Karpas-422 (cell line): ENCODE results near the gene BAX. TPM values are rescaled to one million over a fixed set of nuclear protein-coding genes. Genes with fewer than 3 reads are reported as not detected.
"Not testable (repeated sequence)": the region's sequence is repeated elsewhere in the genome, so short reads cannot be mapped to it uniquely, and the experiment has no call there.

Experiments used
- DNase-seq: peaks from one replicate; pipeline ENCODE4 v3.0.0-alpha.2; 2015
- H2AFZ ChIP-seq: fragments of 200-600 bp; sonication (generic); 2 replicates; pipeline ENCODE4 v1.6.1; 2014; ENCODE audit warnings: antibody characterized with exemption, low read length, mixed read lengths
- H3K27ac ChIP-seq: fragments of 200-600 bp; sonication (generic); 2 replicates; pipeline ENCODE4 v1.5.1; 2014; ENCODE audit warnings: mild to moderate bottlenecking, low read length, moderate library complexity
- H3K27me3 ChIP-seq: fragments of 200-600 bp; sonication (generic); 2 replicates; pipeline ENCODE4 v1.6.1; 2014; ENCODE audit warnings: low read length, mixed read lengths
- H3K36me3 ChIP-seq: fragments of 200-600 bp; sonication (generic); 2 replicates; pipeline ENCODE4 v1.6.1; 2014; ENCODE audit warnings: low read length, mixed read lengths; ENCODE audit not compliant: insufficient read depth
- H3K4me1 ChIP-seq: fragments of 200-600 bp; sonication (generic); 2 replicates; pipeline ENCODE4 v1.6.1; 2014; ENCODE audit warnings: mild to moderate bottlenecking, low read length, mixed read lengths
- H3K4me2 ChIP-seq: fragments of 200-600 bp; sonication (generic); 2 replicates; pipeline ENCODE4 v1.6.1; 2014; ENCODE audit warnings: low read length, low read depth, mild to moderate bottlenecking; ENCODE audit not compliant: poor library complexity, severe bottlenecking
- H3K4me3 ChIP-seq: fragments of 200-600 bp; sonication (generic); 2 replicates; pipeline ENCODE4 v1.5.1; 2014; ENCODE audit warnings: mild to moderate bottlenecking, antibody characterized with exemption, low read length, mixed read lengths
- H3K79me2 ChIP-seq: fragments of 200-600 bp; sonication (generic); 2 replicates; pipeline ENCODE4 v1.6.1; 2014; ENCODE audit warnings: mild to moderate bottlenecking, low read length, mixed read lengths
- H3K9ac ChIP-seq: fragments of 200-600 bp; sonication (generic); 2 replicates; pipeline ENCODE4 v1.6.0; 2014; ENCODE audit warnings: low read length
- H3K9me2 ChIP-seq: fragments of 200-600 bp; sonication (generic), shearing (Covaris generic); replicated peaks from 2 replicates; pipeline ENCODE4 v1.6.0; 2014; ENCODE audit warnings: mild to moderate bottlenecking, low read length, moderate library complexity; ENCODE audit not compliant: insufficient read depth
- H3K9me3 ChIP-seq: fragments of 300-700, 200-600 bp; sonication (generic); 2 replicates; pipeline ENCODE4 v1.6.1; 2014; ENCODE audit warnings: low read length, mixed read lengths
- H4K20me1 ChIP-seq: fragments of 200-600 bp; sonication (generic); 2 replicates; pipeline ENCODE4 v1.6.1; 2014; ENCODE audit warnings: mild to moderate bottlenecking, antibody characterized with exemption, low read length, low read depth; ENCODE audit not compliant: insufficient read depth
- total RNA-seq: library from RNA; depleted of rRNA; stranded (reverse); fragments of >200 nt; shearing (Covaris generic); gene quantifications from 2 replicates; pipeline ENCODE4 v1.2.3, GENCODE V29; 2014; ENCODE audit warnings: low replicate concordance

The BAX gene
- total RNA-seq, 1 experiment from 2014 or later: 93.8 TPM

- not testable (repeated sequence) for H3K4me2 ChIP-seq, H3K9me2 ChIP-seq, DNase-seq, H3K9me3 ChIP-seq, H3K4me3 ChIP-seq, H2AFZ ChIP-seq, H3K36me3 ChIP-seq, H4K20me1 ChIP-seq, H3K27me3 ChIP-seq, H3K9ac ChIP-seq, H3K27ac ChIP-seq, H3K4me1 ChIP-seq, H3K79me2 ChIP-seq
Observed at GRCh38 chr19:48925890-48926289, 28.8 kb upstream of the BAX start.

- Histone ChIP-seq H4K20me1 (no peaks in the 10 kb centered on the region), H3K9ac (no peak overlapping the region), H3K27ac (no peak overlapping the region), H3K4me2 (no peak overlapping the region), H3K36me3 (no peaks in the 10 kb centered on the region), H2AFZ (no peak overlapping the region), H3K4me1 (no peaks in the 10 kb centered on the region), H3K4me3 (no peak overlapping the region), H3K27me3 (no peaks in the 10 kb centered on the region), H3K79me2 (no peaks in the 10 kb centered on the region), H3K9me3 (no peaks in the 10 kb centered on the region), H3K9me2 (no peaks in the 10 kb centered on the region)
- DNase-seq: no peak
Observed at GRCh38 chr19:48926909-48927308, 27.8 kb upstream of the BAX start.

GRCh38 chr19:48927692-48928091, 27.0 kb upstream of the BAX start:
- H3K27ac ChIP-seq, H3K9ac ChIP-seq, H3K9me3 ChIP-seq, H3K36me3 ChIP-seq, H3K27me3 ChIP-seq, H3K4me1 ChIP-seq, H3K79me2 ChIP-seq, H4K20me1 ChIP-seq, H3K4me2 ChIP-seq, H3K4me3 ChIP-seq, DNase-seq, H2AFZ ChIP-seq, H3K9me2 ChIP-seq: not testable (repeated sequence)

GRCh38 chr19:48928164-48929025, 26.3 kb upstream of the BAX start:
- peak; percentile 69 for DNase-seq
- no peaks in the 10 kb centered on the region for H3K27me3 ChIP-seq
- no peak overlapping the region for H3K27ac ChIP-seq
- H2AFZ ChIP-seq: no peak overlapping the region
- no peaks in the 10 kb centered on the region for H3K36me3 ChIP-seq
- H3K9ac ChIP-seq: no peak overlapping the region
- H4K20me1 ChIP-seq: no peaks in the 10 kb centered on the region
- no peak overlapping the region for H3K4me3 ChIP-seq
- no peaks in the 10 kb centered on the region for H3K9me2 ChIP-seq
- no peaks in the 10 kb centered on the region for H3K9me3 ChIP-seq
- H3K79me2 ChIP-seq: no peaks in the 10 kb centered on the region
- H3K4me1 ChIP-seq: peaks cover 6% of the 10 kb centered on the region
- no peak overlapping the region for H3K4me2 ChIP-seq

- no peak within 1 kb of the TSS for H3K27ac ChIP-seq
- H4K20me1 ChIP-seq: no peaks in the 10 kb centered on the region
- no peaks in the 10 kb centered on the region for H3K79me2 ChIP-seq
- no peaks in the 10 kb centered on the region for H3K9me3 ChIP-seq
- H3K9me2 ChIP-seq: no peaks in the 10 kb centered on the region
- H3K9ac ChIP-seq: peak within 1 kb of the TSS; percentile 56
- DNase-seq: peak; percentile 96
- peak within 1 kb of the TSS; percentile 69 for H3K4me2 ChIP-seq
- H2AFZ ChIP-seq: peak within 1 kb of the TSS; percentile 76; the same call in 1 of the 2 replicates
- no peaks in the 10 kb centered on the region for H3K27me3 ChIP-seq
- H3K36me3 ChIP-seq: no peaks in the 10 kb centered on the region
- peak within 1 kb of the TSS; percentile 60 for H3K4me3 ChIP-seq
- H3K4me1 ChIP-seq: peaks cover 12% of the 10 kb centered on the region
Observed at GRCh38 chr19:48933382-48933932, 21.2 kb upstream of the BAX start, which contains the start of gene DHDH. Gene DHDH, plus strand, starts transcription at chr19:48933699. Its CDS starts 23 bp downstream, at chr19:48933722.

- no peaks in the 10 kb centered on the region for H3K27me3 ChIP-seq
- H3K4me3 ChIP-seq: no peak overlapping the region
- H3K4me2 ChIP-seq: no peak overlapping the region
- no peaks in the 10 kb centered on the region for H3K79me2 ChIP-seq
- H4K20me1 ChIP-seq: no peaks in the 10 kb centered on the region
- H3K4me1 ChIP-seq: peaks cover 12% of the 10 kb centered on the region
- H3K36me3 ChIP-seq: no peaks in the 10 kb centered on the region
- peak; percentile 36 for DNase-seq
- no peaks in the 10 kb centered on the region for H3K9me3 ChIP-seq
- H3K9me2 ChIP-seq: no peaks in the 10 kb centered on the region
- H2AFZ ChIP-seq: no peak overlapping the region
- no peak overlapping the region for H3K27ac ChIP-seq
- no peak overlapping the region for H3K9ac ChIP-seq
Observed at GRCh38 chr19:48934837-48935236, 19.8 kb upstream of the BAX start.

GRCh38 chr19:48935864-48936263, 18.8 kb upstream of the BAX start:
- H3K9me3 ChIP-seq: peaks cover 3% of the 10 kb centered on the region; the same call in 1 of the 2 replicates
- peaks cover 12% of the 10 kb centered on the region for H3K4me1 ChIP-seq
- no peak overlapping the region for H3K27ac ChIP-seq
- no peak overlapping the region for H2AFZ ChIP-seq
- H3K9ac ChIP-seq: no peak overlapping the region
- no peaks in the 10 kb centered on the region for H3K9me2 ChIP-seq
- H3K36me3 ChIP-seq: no peaks in the 10 kb centered on the region
- H4K20me1 ChIP-seq: no peaks in the 10 kb centered on the region
- no peaks in the 10 kb centered on the region for H3K27me3 ChIP-seq
- H3K79me2 ChIP-seq: no peaks in the 10 kb centered on the region
- no peak overlapping the region for H3K4me2 ChIP-seq
- H3K4me3 ChIP-seq: no peak overlapping the region
- peak; percentile 25 for DNase-seq

- H3K27me3 ChIP-seq: no peaks in the 10 kb centered on the region
- H3K27ac ChIP-seq: no peak overlapping the region
- H3K79me2 ChIP-seq: no peaks in the 10 kb centered on the region
- H3K36me3 ChIP-seq: no peaks in the 10 kb centered on the region
- no peaks in the 10 kb centered on the region for H3K9me2 ChIP-seq
- no peak overlapping the region for H3K4me3 ChIP-seq
- peaks cover 7% of the 10 kb centered on the region for H3K4me1 ChIP-seq
- peaks cover 8% of the 10 kb centered on the region for H3K9me3 ChIP-seq
- DNase-seq: peak; percentile 39
- H2AFZ ChIP-seq: no peak overlapping the region
- no peaks in the 10 kb centered on the region for H4K20me1 ChIP-seq
- no peak overlapping the region for H3K9ac ChIP-seq
- no peak overlapping the region for H3K4me2 ChIP-seq
Observed at GRCh38 chr19:48938256-48938655, 16.4 kb upstream of the BAX start.
